Prostate gland (tissue), 2 donors: ENCODE measurements around the gene RBM5. TPM values are rescaled to one million over a fixed set of nuclear protein-coding genes. Genes with fewer than 3 reads are reported as not detected.

ENCODE experiments used
- DNase-seq: peaks from one replicate; pipeline ENCODE4 v3.0.0-alpha.2; 2019; ENCODE audit warnings: low spot score
- H3K27ac ChIP-seq, 2 donors: fragments of 200-600 bp; sonication (generic); 2 replicates each; pipeline ENCODE4 v1.5.1; 2017 to 2019
- H3K27me3 ChIP-seq: fragments of 200-600 bp; sonication (generic); replicated peaks from 2 replicates; pipeline ENCODE4 v1.5.1; 2019; ENCODE audit not compliant: insufficient read depth
- H3K36me3 ChIP-seq, 2 donors: fragments of 200-600 bp; sonication (generic); 1 replicate in 1 of 2; 2 replicates in 1 of 2; pipeline versions ENCODE4 v1.5.1 to v1.8.1; 2017 to 2019
- H3K4me1 ChIP-seq: fragments of 200-600 bp; sonication (generic); replicated peaks from 2 replicates; pipeline ENCODE4 v1.5.1; 2019
- H3K4me3 ChIP-seq, 2 donors: fragments of 200-600 bp; sonication (generic); 2 replicates each; pipeline ENCODE4 v1.5.1; 2017 to 2019
- H3K9me3 ChIP-seq: fragments of 200-600 bp; sonication (generic); 2 replicates; pipeline ENCODE4 v1.5.1; 2017
- POLR2A ChIP-seq: fragments of 450-650 bp; IDR thresholded peaks from one replicate; pipeline ENCODE4 v1.6.1; 2016; ENCODE audit warnings: antibody characterized with exemption, mild to moderate bottlenecking
- POLR2AphosphoS5 ChIP-seq: sonication (generic); formaldehyde crosslinking; IDR thresholded peaks from one replicate; pipeline ENCODE4 v1.6.1; 2017; ENCODE audit warnings: antibody characterized with exemption
- WGBS: methylation state at CpG from one replicate; pipeline ENCODE4 v1.1.5; 2018; 5-methylcytosine and 5-hydroxymethylcytosine counted together
- intact Hi-C: fragments of 100-400 bp; cut with DNase I; formaldehyde crosslinking; loops from one replicate; pipeline ENCODE4 v1.14.2; 2022
- total RNA-seq, 2 donors: library from RNA; depleted of rRNA; stranded (reverse); fragments of >200 nt; gene quantifications; one replicate each; pipeline ENCODE4 v1.1.0, GENCODE V29; 2016
- TF ChIP-seq, protein P1 (sequence below), 4 experiments: fragments of 200-600 bp in 2 of 4; fragments of 450-650 bp in 2 of 4; sonication (generic) in 2 of 4; IDR thresholded peaks; 1 replicate in 3 of 4; 2 replicates in 1 of 4; pipeline ENCODE4 v1.5.1; 2016 to 2019; ENCODE audit warnings: antibody characterized with exemption in 4 of 4, mild to moderate bottlenecking in 2 of 4, moderate library complexity in 2 of 4

RBM5 gene
- total RNA-seq, 2 donors from 2014 or later: 135 to 260 TPM

- TF ChIP-seq POLR2A (no peak), POLR2AphosphoS5 (no peak)
- TF ChIP-seq, protein P1, sequence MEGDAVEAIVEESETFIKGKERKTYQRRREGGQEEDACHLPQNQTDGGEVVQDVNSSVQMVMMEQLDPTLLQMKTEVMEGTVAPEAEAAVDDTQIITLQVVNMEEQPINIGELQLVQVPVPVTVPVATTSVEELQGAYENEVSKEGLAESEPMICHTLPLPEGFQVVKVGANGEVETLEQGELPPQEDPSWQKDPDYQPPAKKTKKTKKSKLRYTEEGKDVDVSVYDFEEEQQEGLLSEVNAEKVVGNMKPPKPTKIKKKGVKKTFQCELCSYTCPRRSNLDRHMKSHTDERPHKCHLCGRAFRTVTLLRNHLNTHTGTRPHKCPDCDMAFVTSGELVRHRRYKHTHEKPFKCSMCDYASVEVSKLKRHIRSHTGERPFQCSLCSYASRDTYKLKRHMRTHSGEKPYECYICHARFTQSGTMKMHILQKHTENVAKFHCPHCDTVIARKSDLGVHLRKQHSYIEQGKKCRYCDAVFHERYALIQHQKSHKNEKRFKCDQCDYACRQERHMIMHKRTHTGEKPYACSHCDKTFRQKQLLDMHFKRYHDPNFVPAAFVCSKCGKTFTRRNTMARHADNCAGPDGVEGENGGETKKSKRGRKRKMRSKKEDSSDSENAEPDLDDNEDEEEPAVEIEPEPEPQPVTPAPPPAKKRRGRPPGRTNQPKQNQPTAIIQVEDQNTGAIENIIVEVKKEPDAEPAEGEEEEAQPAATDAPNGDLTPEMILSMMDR (IDR thresholded peaks at IDR 0.05): no peak
- Histone ChIP-seq H3K4me1 (peaks cover 7% of the 10 kb centered on the region), H3K36me3 (no peaks in the 10 kb centered on the region), H3K4me3 (no peak overlapping the region), H3K9me3 (no peaks in the 10 kb centered on the region), H3K27me3 (no peaks in the 10 kb centered on the region), H3K27ac (peak overlapping the region in 1 of 2 donors; percentile 19)
- no peak for DNase-seq
- WGBS: 50% methylated on average over 16 of the region's 16 CpGs
- intact Hi-C loops: no loop called here
These were observed 37.8 kb downstream of the RBM5 start for GRCh38 chr3:50126287-50127211.

DNA sequence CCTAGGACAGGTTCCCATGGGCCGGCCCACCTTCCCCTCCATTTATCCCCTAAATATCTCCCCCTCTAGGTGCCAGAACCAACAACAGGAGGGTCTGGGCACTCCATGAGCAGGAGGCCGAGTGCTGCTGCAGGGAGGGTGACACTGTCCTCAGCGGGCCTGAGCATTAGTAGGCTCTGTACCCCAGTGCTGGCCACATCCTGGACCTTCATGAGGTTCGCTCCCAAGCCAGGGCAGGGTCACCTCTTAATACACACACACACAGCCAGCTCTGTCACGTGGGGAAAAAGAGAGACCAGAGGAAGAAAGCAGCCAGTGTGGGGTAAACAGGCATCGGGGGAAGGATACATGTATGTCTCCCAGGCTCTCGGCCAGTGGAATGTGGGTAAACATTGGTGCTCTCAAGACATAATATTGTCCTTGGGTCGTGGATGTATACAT is 38.6 kb downstream of the RBM5 start:
- Histone ChIP-seq H3K4me1 (peaks cover 7% of the 10 kb centered on the region), H3K27ac (peak overlapping the region in 1 of 2 donors; percentile 19), H3K4me3 (no peak overlapping the region), H3K36me3 (no peaks in the 10 kb centered on the region), H3K27me3 (no peaks in the 10 kb centered on the region), H3K9me3 (no peaks in the 10 kb centered on the region)
- no peak for DNase-seq
- TF ChIP-seq POLR2A: no peak
- intact Hi-C loops: no loop called here
- WGBS: 50% methylated on average over 8 of the region's 8 CpGs

DNA sequence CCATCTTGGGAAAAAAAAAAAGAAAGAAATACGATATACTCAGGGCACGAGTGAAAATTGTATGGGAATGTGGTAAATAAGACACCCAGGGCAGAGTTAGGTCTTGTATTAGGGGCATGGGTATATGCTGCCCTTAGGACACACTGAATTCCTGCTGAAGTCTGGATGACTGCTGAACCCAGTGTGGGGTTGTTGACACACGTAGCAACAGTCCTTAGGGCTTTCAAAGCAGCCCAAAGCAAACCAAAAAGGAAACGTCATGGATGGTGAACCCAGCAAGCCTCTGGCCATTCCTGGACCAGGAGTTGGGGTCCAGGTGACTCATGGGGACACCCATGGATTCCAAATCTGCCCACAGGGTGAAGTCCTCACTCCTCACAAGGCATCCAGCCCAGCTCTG is 39.3 kb downstream of the RBM5 start:
- Histone ChIP-seq H3K4me3 (no peak overlapping the region), H3K9me3 (no peaks in the 10 kb centered on the region), H3K27ac (no peak overlapping the region), H3K36me3 (no peaks in the 10 kb centered on the region), H3K27me3 (no peaks in the 10 kb centered on the region), H3K4me1 (peaks cover 7% of the 10 kb centered on the region)
- intact Hi-C loops: no loop called here
- TF ChIP-seq, protein P1 (IDR thresholded peaks at IDR 0.05): no peak
- TF ChIP-seq POLR2A (no peak), POLR2AphosphoS5 (no peak)
- 64% methylated on average over 4 of the region's 4 CpGs for WGBS
- DNase-seq: no peak

GRCh38 chr3:50130436-50130835 is 41.7 kb downstream of the RBM5 start:
- H3K4me1 ChIP-seq: peaks cover 4% of the 10 kb centered on the region
- no peak overlapping the region for H3K4me3 ChIP-seq
- H3K9me3 ChIP-seq: no peaks in the 10 kb centered on the region
- intact Hi-C loops: no loop called here
- 94% methylated on average over 2 of the region's 2 CpGs for WGBS
- H3K27ac ChIP-seq: no peak overlapping the region
- DNase-seq: no peak
- no peak for TF ChIP-seq POLR2A
- no peak for TF ChIP-seq POLR2AphosphoS5
- TF ChIP-seq, protein P1 (IDR thresholded peaks at IDR 0.05): no peak
- no peaks in the 10 kb centered on the region for H3K27me3 ChIP-seq
- no peaks in the 10 kb centered on the region for H3K36me3 ChIP-seq

DNA sequence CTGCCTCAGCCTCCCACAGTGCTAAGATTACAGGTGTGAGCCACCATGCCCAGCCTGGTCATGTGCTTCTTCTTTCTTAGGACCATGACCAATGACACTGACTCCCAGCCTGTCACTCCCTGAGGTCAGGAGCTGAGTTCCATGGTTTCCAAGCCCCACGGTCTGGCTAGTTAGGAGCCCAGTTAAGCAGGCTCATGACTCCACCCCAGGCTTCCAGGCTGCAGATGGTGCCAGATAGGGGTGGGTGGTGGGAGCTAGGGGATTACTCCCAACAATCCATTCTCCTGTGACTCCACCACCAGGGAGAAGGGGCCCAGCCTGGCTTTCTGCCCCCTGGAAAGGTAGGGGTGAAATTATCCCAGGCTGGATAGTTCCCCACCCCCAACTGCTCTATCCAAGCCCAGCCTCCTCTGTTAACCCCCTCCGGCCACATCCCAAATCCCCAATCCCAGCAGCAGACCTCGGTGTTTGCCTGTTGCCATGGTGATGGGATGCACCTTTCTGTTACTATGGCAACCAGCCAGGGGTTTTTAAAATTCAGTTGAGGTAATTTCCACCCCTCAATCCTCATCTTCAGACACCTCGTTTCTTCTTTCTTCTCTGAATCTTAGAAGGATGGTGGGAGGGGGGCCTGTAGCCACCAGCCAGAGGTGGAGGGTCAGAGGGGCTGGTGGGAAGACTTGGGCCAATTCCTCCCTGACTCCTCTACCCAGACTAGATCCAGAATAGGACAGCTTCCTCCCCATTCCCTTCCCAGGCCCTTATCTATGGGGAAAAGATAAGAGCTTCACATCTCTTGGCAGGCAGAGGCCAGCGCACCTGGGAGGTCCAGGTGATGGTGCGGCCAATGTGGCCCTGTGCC is 43.9 kb downstream of the RBM5 start:
- TF ChIP-seq POLR2A: no peak
- no peak for TF ChIP-seq POLR2AphosphoS5
- TF ChIP-seq, protein P1 (IDR thresholded peaks at IDR 0.05): no peak
- WGBS: 76% methylated on average over 6 of the region's 6 CpGs
- DNase-seq: no peak

More for the DNA sequence above, 43.9 kb downstream of the RBM5 start:
- Histone ChIP-seq H3K4me1 (no peaks in the 10 kb centered on the region), H3K4me3 (no peak overlapping the region), H3K9me3 (no peaks in the 10 kb centered on the region), H3K27me3 (no peaks in the 10 kb centered on the region), H3K27ac (no peak overlapping the region), H3K36me3 (no peaks in the 10 kb centered on the region)
- intact Hi-C loops: no loop called here
